Cerebellar cortex (tissue), 1 donor: ENCODE measurements around the gene SLC4A2.
A peak's percentile ranks its signal among the peaks of the same experiment; 100 is the strongest.

Experiments used
- DNase-seq: peaks from one replicate; pipeline ENCODE4 v3.0.0-alpha.2; 2015; ENCODE audit warnings: low spot score

SLC4A2 gene

GRCh38 chr7:151043959-151044358 lies 15.4 kb upstream of the SLC4A2 start:
- DNase-seq: no peak

GRCh38 chr7:151045262-151045661 lies 14.1 kb upstream of the SLC4A2 start:
- DNase-seq: no peak

- DNase-seq: no peak
These were observed 13.4 kb upstream of the SLC4A2 start for GRCh38 chr7:151045967-151046366.

- DNase-seq: no peak
These were observed 12.5 kb upstream of the SLC4A2 start for GRCh38 chr7:151046603-151047573.

- DNase-seq: no peak
These were observed 11.2 kb upstream of the SLC4A2 start, which contains the start of gene ASIC3 for GRCh38 chr7:151047976-151048815. Gene ASIC3, plus strand, starts transcription at chr7:151048531. Its CDS starts 355 bp downstream, at chr7:151048886.

- DNase-seq: no peak
These were observed 10.4 kb upstream of the SLC4A2 start for GRCh38 chr7:151048911-151049463.

- DNase-seq: no peak
These were observed 8.3 kb upstream of the SLC4A2 start for GRCh38 chr7:151051108-151051507.

GRCh38 chr7:151053096-151053495 lies 6.3 kb upstream of the SLC4A2 start:
- DNase-seq: no peak

- no peak for DNase-seq
These were observed 5.6 kb upstream of the SLC4A2 start for GRCh38 chr7:151053751-151054150.

- DNase-seq: no peak
These were observed 3.1 kb upstream of the SLC4A2 start for GRCh38 chr7:151056283-151056665.

GRCh38 chr7:151056666-151057505 lies 2.5 kb upstream of the SLC4A2 start:
- peak; percentile 24 for DNase-seq

- DNase-seq: no peak
These were observed 1.8 kb upstream of the SLC4A2 start, which contains the start of gene CDK5 for GRCh38 chr7:151057506-151057988. Gene CDK5, minus strand, starts transcription at chr7:151057897. Its CDS starts 49 bp downstream, at chr7:151057848.

GRCh38 chr7:151057989-151058780 lies 1.2 kb upstream of the SLC4A2 start:
- peak; percentile 100 for DNase-seq

- DNase-seq: peak; percentile 47
These were observed 515 bp upstream of the SLC4A2 start for GRCh38 chr7:151058781-151059366.

GRCh38 chr7:151060113-151060415 lies 675 bp downstream of the SLC4A2 start:
- peak; percentile 37 for DNase-seq

GRCh38 chr7:151060416-151061212 lies 1.2 kb downstream of the SLC4A2 start:
- peak; percentile 38 for DNase-seq

- peak; percentile 34 for DNase-seq
These were observed 2.1 kb downstream of the SLC4A2 start for GRCh38 chr7:151061213-151062110.

GRCh38 chr7:151062111-151062398 lies 2.7 kb downstream of the SLC4A2 start:
- DNase-seq: no peak
